SK-N-SH treated with all-trans-retinoic acid at 6 μM for 48 hours (cell line): Measurements from ENCODE around the gene SLC43A3.

Experiments used
- ATAC-seq: fragments of 200-7000 bp; cut with Tn5 transposase; 3 replicates; pipeline ENCODE4 v1.9.1; 2020; ENCODE audit warnings: mild to moderate bottlenecking, moderate library complexity
- ARNTL ChIP-seq: fragments of 450-650 bp; formaldehyde crosslinking; IDR thresholded peaks from 2 replicates; pipeline ENCODE4 v1.5.0; 2020; ENCODE audit warnings: low read depth, mild to moderate bottlenecking, moderate library complexity, borderline replicate concordance
- BACH2 ChIP-seq: fragments of 250-450 bp; sonication (Bioruptor Pico); IDR thresholded peaks from 2 replicates; pipeline ENCODE4 v1.9.0; 2021; ENCODE audit warnings: mild to moderate bottlenecking, borderline replicate concordance
- CREB5 ChIP-seq: fragments of 250-450 bp; sonication (Bioruptor Pico); IDR thresholded peaks from 2 replicates; pipeline ENCODE4 v1.5.1; 2020; ENCODE audit warnings: low read depth, mild to moderate bottlenecking, moderate library complexity
- CSDC2 ChIP-seq: fragments of 250-450 bp; sonication (Bioruptor Pico); IDR thresholded peaks from 2 replicates; pipeline ENCODE4 v1.5.0; 2020; ENCODE audit warnings: mild to moderate bottlenecking, moderate library complexity
- CSRNP3 ChIP-seq: fragments of 250-450 bp; sonication (Bioruptor Pico); IDR thresholded peaks from 2 replicates; pipeline ENCODE4 v1.5.1; 2021; ENCODE audit warnings: mild to moderate bottlenecking, moderate library complexity
- ESRRG ChIP-seq: fragments of 250-450 bp; sonication (Bioruptor Pico); IDR thresholded peaks from 2 replicates; pipeline ENCODE4 v1.6.1; 2021; ENCODE audit warnings: mild to moderate bottlenecking
- GLIS3 ChIP-seq: fragments of 250-450 bp; sonication (Bioruptor Pico); IDR thresholded peaks from 2 replicates; pipeline ENCODE4 v1.5.0; 2020; ENCODE audit warnings: mild to moderate bottlenecking, moderate library complexity
- ISL1 ChIP-seq: fragments of 250-450 bp; sonication (Bioruptor Pico); IDR thresholded peaks from 2 replicates; pipeline ENCODE4 v2.1.2; 2022; ENCODE audit warnings: mild to moderate bottlenecking, moderate library complexity
- OSR1 ChIP-seq: fragments of 250-450 bp; sonication (Bioruptor Pico); IDR thresholded peaks from 2 replicates; pipeline ENCODE4 v1.8.0; 2022; ENCODE audit warnings: moderate library complexity, mild to moderate bottlenecking, inconsistent platforms
- PATZ1 ChIP-seq: fragments of 250-450 bp; sonication (Bioruptor Pico); IDR thresholded peaks from 2 replicates; pipeline ENCODE4 v1.8.0; 2020; ENCODE audit warnings: mild to moderate bottlenecking, moderate library complexity, borderline replicate concordance
- POU6F1 ChIP-seq: fragments of 250-450 bp; sonication (Bioruptor Pico); IDR thresholded peaks from 2 replicates; pipeline ENCODE4 v1.8.0; 2021; ENCODE audit warnings: low read depth, mild to moderate bottlenecking, moderate library complexity, borderline replicate concordance
- PPARA ChIP-seq: fragments of 250-450 bp; sonication (Bioruptor Pico); IDR thresholded peaks from 2 replicates; pipeline ENCODE4 v1.5.0; 2020; ENCODE audit warnings: mild to moderate bottlenecking, borderline replicate concordance
- RARB ChIP-seq: fragments of 250-450 bp; sonication (Bioruptor Pico); IDR thresholded peaks from 2 replicates; pipeline ENCODE4 v1.8.0; 2021; ENCODE audit warnings: mild to moderate bottlenecking, moderate library complexity
- SNAI2 ChIP-seq: fragments of 250-450 bp; sonication (Bioruptor Pico); IDR thresholded peaks from 2 replicates; pipeline ENCODE4 v1.5.0; 2020; ENCODE audit warnings: mild to moderate bottlenecking, moderate library complexity
- TCF4 ChIP-seq: fragments of 250-450 bp; sonication (Bioruptor Pico); IDR thresholded peaks from 2 replicates; pipeline ENCODE4 v1.8.0; 2021; ENCODE audit warnings: mild to moderate bottlenecking, moderate library complexity, borderline replicate concordance
- TOX ChIP-seq: fragments of 250-450 bp; sonication (Bioruptor Pico); IDR thresholded peaks from 2 replicates; pipeline ENCODE4 v1.8.0; 2021; ENCODE audit warnings: mild to moderate bottlenecking, moderate library complexity, borderline replicate concordance
- TSHZ2 ChIP-seq: fragments of 250-450 bp; sonication (Bioruptor Pico); IDR thresholded peaks from 2 replicates; pipeline ENCODE4 v1.5.0; 2020; ENCODE audit warnings: mild to moderate bottlenecking, moderate library complexity
- ZC3H10 ChIP-seq: fragments of 250-450 bp; sonication (Bioruptor Pico); IDR thresholded peaks from 2 replicates; pipeline ENCODE4 v1.5.1; 2021; ENCODE audit warnings: mild to moderate bottlenecking, moderate library complexity
- ZFP3 ChIP-seq: fragments of 250-450 bp; sonication (Bioruptor Pico); IDR thresholded peaks from 2 replicates; pipeline ENCODE4 v1.5.0; 2020; ENCODE audit warnings: mild to moderate bottlenecking, moderate library complexity
- ZFP30 ChIP-seq: fragments of 450-650 bp; formaldehyde crosslinking; IDR thresholded peaks from 2 replicates; pipeline ENCODE4 v1.5.0; 2022; ENCODE audit warnings: mild to moderate bottlenecking, moderate library complexity
- ZNF565 ChIP-seq: fragments of 450-650 bp; formaldehyde crosslinking; conservative IDR thresholded peaks from 2 replicates; pipeline ENCODE4 v1.5.0; 2020; ENCODE audit warnings: low read depth, mild to moderate bottlenecking, moderate library complexity

The SLC43A3 gene

GRCh38 chr11:57458060-57458409 lies 31.1 kb upstream of the SLC43A3 start:
- no peak for TF ChIP-seq ARNTL
- no peak for TF ChIP-seq SNAI2 (CRISPR knock-in tag)
- TF ChIP-seq ZFP3: no peak
- no peak for TF ChIP-seq POU6F1 (CRISPR knock-in tag)
- TF ChIP-seq PATZ1: no peak
- no peak for TF ChIP-seq CSRNP3 (CRISPR knock-in tag)
- no peak for TF ChIP-seq RARB (CRISPR knock-in tag)
- no peak for TF ChIP-seq CSDC2 (CRISPR knock-in tag)
- TF ChIP-seq OSR1 (CRISPR knock-in tag): no peak
- TF ChIP-seq CREB5 (CRISPR knock-in tag): no peak
- TF ChIP-seq, all 23 proteins: peak for 0
- ATAC-seq: peak; percentile 2; the same call in 2 of the 3 replicates

- peak; percentile 40 for ATAC-seq
- TF ChIP-seq ARNTL (no peak), ZFP30 (no peak), BACH2 (CRISPR knock-in tag) (no peak), PATZ1 (no peak), ZNF565 (no peak), ISL1 (CRISPR knock-in tag) (no peak), GLIS3 (CRISPR knock-in tag) (no peak), CREB5 (CRISPR knock-in tag) (no peak), PPARA (CRISPR knock-in tag) (no peak), TSHZ2 (no peak), ESRRG (CRISPR knock-in tag) (no peak), POU6F1 (CRISPR knock-in tag) (no peak), TOX (no peak), TCF4 (CRISPR knock-in tag) (no peak), OSR1 (CRISPR knock-in tag) (no peak), ZC3H10 (CRISPR knock-in tag) (no peak)
Observed at GRCh38 chr11:57457643-57458023, 30.7 kb upstream of the SLC43A3 start.
